Upper lobe of left lung (tissue), 4 donors: ENCODE data around the gene C19orf25.

Source experiments
- EP300 ChIP-seq, 4 donors: sonication (generic); formaldehyde crosslinking; IDR thresholded peaks; one replicate each; pipeline ENCODE4 v1.5.1; 2017; ENCODE audit warnings: antibody characterized with exemption in 4 of 4, control low read depth in 2 of 4
- POLR2A ChIP-seq, 4 donors: fragments of 450-650 bp; IDR thresholded peaks; one replicate each; pipeline ENCODE4 v1.5.1; 2016 to 2017; ENCODE audit warnings: antibody characterized with exemption in 4 of 4, mild to moderate bottlenecking in 2 of 4
- POLR2AphosphoS5 ChIP-seq, 2 donors: sonication (generic); formaldehyde crosslinking; IDR thresholded peaks; one replicate each; pipeline ENCODE4 v1.5.1; 2017; ENCODE audit warnings: antibody characterized with exemption in 2 of 2
- TF ChIP-seq, protein P1 (sequence below), 6 experiments: fragments of 450-650 bp in 4 of 6; fragments of 200-600 bp in 2 of 6; sonication (generic) in 2 of 6; IDR thresholded peaks; one replicate each; pipeline ENCODE4 v1.5.1; 2016 to 2019; ENCODE audit warnings: antibody characterized with exemption in 6 of 6

DNA sequence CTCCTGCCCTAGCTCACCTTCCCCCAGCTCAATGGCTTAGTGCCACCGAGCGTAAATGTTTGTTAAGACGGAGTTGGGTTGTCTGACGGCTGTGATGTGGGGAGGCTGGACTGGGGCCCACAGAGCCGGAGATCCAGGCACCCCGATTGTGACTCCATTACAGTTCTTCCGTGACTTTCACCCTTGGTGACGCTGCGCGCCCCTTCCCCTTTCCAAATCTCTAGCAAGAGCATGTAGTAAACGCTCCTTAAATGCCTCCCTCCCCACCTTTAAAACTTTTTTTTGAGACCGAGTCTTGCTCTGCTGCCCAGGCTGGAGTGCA, 12.8 kb upstream of the C19orf25 start:
- TF ChIP-seq POLR2A (IDR thresholded peaks at IDR 0.05) (peak in 1 of 4 donors; percentile 12), EP300 (IDR thresholded peaks at IDR 0.05) (no peak), POLR2AphosphoS5 (IDR thresholded peaks at IDR 0.05) (no peak)
- TF ChIP-seq, protein P1, sequence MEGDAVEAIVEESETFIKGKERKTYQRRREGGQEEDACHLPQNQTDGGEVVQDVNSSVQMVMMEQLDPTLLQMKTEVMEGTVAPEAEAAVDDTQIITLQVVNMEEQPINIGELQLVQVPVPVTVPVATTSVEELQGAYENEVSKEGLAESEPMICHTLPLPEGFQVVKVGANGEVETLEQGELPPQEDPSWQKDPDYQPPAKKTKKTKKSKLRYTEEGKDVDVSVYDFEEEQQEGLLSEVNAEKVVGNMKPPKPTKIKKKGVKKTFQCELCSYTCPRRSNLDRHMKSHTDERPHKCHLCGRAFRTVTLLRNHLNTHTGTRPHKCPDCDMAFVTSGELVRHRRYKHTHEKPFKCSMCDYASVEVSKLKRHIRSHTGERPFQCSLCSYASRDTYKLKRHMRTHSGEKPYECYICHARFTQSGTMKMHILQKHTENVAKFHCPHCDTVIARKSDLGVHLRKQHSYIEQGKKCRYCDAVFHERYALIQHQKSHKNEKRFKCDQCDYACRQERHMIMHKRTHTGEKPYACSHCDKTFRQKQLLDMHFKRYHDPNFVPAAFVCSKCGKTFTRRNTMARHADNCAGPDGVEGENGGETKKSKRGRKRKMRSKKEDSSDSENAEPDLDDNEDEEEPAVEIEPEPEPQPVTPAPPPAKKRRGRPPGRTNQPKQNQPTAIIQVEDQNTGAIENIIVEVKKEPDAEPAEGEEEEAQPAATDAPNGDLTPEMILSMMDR (IDR thresholded peaks at IDR 0.05) = no peak
